Lung (tissue), 12 donors: ENCODE results near the gene HDDC3. TPM values are rescaled to one million over a fixed set of nuclear protein-coding genes. Genes with fewer than 3 reads are reported as not detected.

Source experiments
- ATAC-seq: fragments of 200-7000 bp; cut with Tn5 transposase; one replicate; pipeline ENCODE4 v1.9.1; 2020; ENCODE audit warnings: moderate number of reproducible peaks; ENCODE audit not compliant: insufficient read depth, low FRiP score
- DNase-seq, 3 donors: peaks; one replicate each; pipeline ENCODE4 v3.0.0-alpha.2; 2013 to 2017
- H3K27ac ChIP-seq, 2 donors: one replicate each; pipeline ENCODE4 v1.5.1; 2013; ENCODE audit warnings: mild to moderate bottlenecking in 2 of 2, moderate library complexity in 2 of 2, control low read depth in 1 of 2, inconsistent platforms in 1 of 2, low read depth in 1 of 2, low read length in 1 of 2
- H3K27me3 ChIP-seq, 3 donors: one replicate each; pipeline ENCODE4 v1.5.1; 2013; ENCODE audit warnings: low read length in 2 of 3; ENCODE audit not compliant: control insufficient read depth in 3 of 3, insufficient read depth in 3 of 3
- H3K36me3 ChIP-seq, 4 donors: one replicate each; pipeline ENCODE4 v1.5.1; 2013; ENCODE audit warnings: low read length in 4 of 4, mild to moderate bottlenecking in 1 of 4, moderate library complexity in 1 of 4; ENCODE audit not compliant: control insufficient read depth in 4 of 4, insufficient read depth in 4 of 4
- H3K4me1 ChIP-seq, 5 donors: one replicate each; pipeline ENCODE4 v1.5.1; 2013; ENCODE audit warnings: low read length in 5 of 5, mild to moderate bottlenecking in 2 of 5, moderate library complexity in 1 of 5; ENCODE audit not compliant: control insufficient read depth in 5 of 5, insufficient read depth in 5 of 5
- H3K4me3 ChIP-seq: one replicate; pipeline ENCODE4 v1.5.1; 2013; ENCODE audit warnings: mild to moderate bottlenecking, control low read depth, moderate library complexity
- H3K9ac ChIP-seq, 2 donors: one replicate each; pipeline ENCODE4 v1.5.1; 2013; ENCODE audit warnings: low read length in 2 of 2, control low read depth in 1 of 2; ENCODE audit not compliant: insufficient read depth in 1 of 2
- H3K9me3 ChIP-seq, 4 donors: one replicate each; pipeline ENCODE4 v1.5.1; 2013; ENCODE audit warnings: low read length in 3 of 4, mild to moderate bottlenecking in 1 of 4, moderate library complexity in 1 of 4; ENCODE audit not compliant: control insufficient read depth in 4 of 4, insufficient read depth in 3 of 4
- WGBS, 2 donors: extraction: QIAGEN DNeasy Blood & Tissue Kit; methylation state at CpG; one replicate each; pipeline ENCODE4 v1.1.7; 2013; 5-methylcytosine and 5-hydroxymethylcytosine counted together
- polyA plus RNA-seq, 2 donors: library from polyadenylated mRNA; stranded (reverse); fragments of 200-250 nt; gene quantifications; one replicate each; pipeline ENCODE4 v1.2.1, GENCODE V29; 2013
- total RNA-seq, 2 donors: library from RNA; depleted of rRNA in 1 of 2; stranded (reverse); fragments of >200 nt in 1 of 2; gene quantifications; one replicate each; pipeline ENCODE4 v1.2.1, GENCODE V29; 2014 to 2021
- TF ChIP-seq, protein P1 (sequence below): IDR thresholded peaks from 2 replicates; pipeline ENCODE4 v1.5.1; 2012; ENCODE audit warnings: mild to moderate bottlenecking; ENCODE audit errors: control extremely low read depth, extremely low read depth
- donor health status: control.
- donor health status: control.
- donor health status: Bipolar disorder and iron deficiency.
- donor health status: healthy.
- donor health status: DM: yes; HTN: yes; CAD: no.

Gene HDDC3
- total and polyA plus RNA-seq, 4 donors, result 12.7 to 19.6 (median 16.5) TPM

DNA sequence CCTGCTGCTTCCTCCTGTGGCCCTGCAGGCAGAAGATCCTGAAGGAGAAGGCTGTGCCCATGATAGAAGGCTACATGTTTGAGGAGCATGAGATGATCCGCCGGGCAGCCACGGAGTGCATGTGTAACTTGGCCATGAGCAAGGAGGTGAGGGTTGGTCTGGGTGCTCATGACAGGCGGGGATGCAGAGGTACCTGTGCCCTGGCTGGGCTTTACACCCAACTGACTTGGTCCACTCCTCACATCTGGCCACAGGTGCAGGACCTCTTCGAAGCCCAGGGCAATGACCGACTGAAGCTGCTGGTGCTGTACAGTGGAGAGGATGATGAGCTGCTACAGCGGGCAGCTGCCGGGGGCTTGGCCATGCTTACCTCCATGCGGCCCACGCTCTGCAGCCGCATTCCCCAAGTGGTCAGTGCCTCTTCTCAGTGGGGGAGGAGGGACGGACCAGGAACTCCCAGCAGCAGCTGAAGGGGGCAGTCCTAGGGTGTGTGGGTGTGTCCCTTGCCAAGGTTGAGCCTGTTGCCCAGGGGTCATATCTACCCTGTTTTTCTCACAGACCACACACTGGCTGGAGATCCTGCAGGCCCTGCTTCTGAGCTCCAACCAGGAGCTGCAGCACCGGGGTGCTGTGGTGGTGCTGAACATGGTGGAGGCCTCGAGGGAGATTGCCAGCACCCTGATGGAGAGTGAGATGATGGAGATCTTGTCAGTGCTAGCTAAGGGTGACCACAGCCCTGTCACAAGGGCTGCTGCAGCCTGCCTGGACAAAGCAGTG, 20.7 kb upstream of the HDDC3 start:
- Histone ChIP-seq H3K9ac (no peak overlapping the region), H3K9me3 (no peaks in the 10 kb centered on the region), H3K27ac (no peak overlapping the region), H3K4me3 (no peak overlapping the region), H3K27me3 (no peaks in the 10 kb centered on the region), H3K4me1 (peaks cover 0 to 19% (median 9%) of the 10 kb centered on the region in 5 donors), H3K36me3 (peaks cover 2 to 42% (median 29%) of the 10 kb centered on the region in 4 donors)
- ATAC-seq (no peak), DNase-seq (no peak)
- TF ChIP-seq, protein P1, sequence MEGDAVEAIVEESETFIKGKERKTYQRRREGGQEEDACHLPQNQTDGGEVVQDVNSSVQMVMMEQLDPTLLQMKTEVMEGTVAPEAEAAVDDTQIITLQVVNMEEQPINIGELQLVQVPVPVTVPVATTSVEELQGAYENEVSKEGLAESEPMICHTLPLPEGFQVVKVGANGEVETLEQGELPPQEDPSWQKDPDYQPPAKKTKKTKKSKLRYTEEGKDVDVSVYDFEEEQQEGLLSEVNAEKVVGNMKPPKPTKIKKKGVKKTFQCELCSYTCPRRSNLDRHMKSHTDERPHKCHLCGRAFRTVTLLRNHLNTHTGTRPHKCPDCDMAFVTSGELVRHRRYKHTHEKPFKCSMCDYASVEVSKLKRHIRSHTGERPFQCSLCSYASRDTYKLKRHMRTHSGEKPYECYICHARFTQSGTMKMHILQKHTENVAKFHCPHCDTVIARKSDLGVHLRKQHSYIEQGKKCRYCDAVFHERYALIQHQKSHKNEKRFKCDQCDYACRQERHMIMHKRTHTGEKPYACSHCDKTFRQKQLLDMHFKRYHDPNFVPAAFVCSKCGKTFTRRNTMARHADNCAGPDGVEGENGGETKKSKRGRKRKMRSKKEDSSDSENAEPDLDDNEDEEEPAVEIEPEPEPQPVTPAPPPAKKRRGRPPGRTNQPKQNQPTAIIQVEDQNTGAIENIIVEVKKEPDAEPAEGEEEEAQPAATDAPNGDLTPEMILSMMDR, result no peak
- WGBS, 2 donors, result 91 to 94% methylated on average over 14 of the region's 14 CpGs

GRCh38 chr15:90950676-90951075, 18.3 kb upstream of the HDDC3 start:
- 98% methylated on average over 6 of the region's 6 CpGs for WGBS, 2 donors
- peaks cover 2 to 61% (median 34%) of the 10 kb centered on the region in 4 donors for H3K36me3 ChIP-seq
- H3K4me1 ChIP-seq, result peaks cover 0 to 6% (median 0%) of the 10 kb centered on the region in 5 donors
- TF ChIP-seq, protein P1, result no peak
- H3K4me3 ChIP-seq, result no peak overlapping the region
- no peak overlapping the region for H3K27ac ChIP-seq
- H3K9ac ChIP-seq, result no peak overlapping the region
- H3K27me3 ChIP-seq, result no peaks in the 10 kb centered on the region
- H3K9me3 ChIP-seq, result no peaks in the 10 kb centered on the region
- DNase-seq (no peak), ATAC-seq (no peak)

GRCh38 chr15:90949979-90950675, 17.8 kb upstream of the HDDC3 start:
- Histone ChIP-seq H3K27me3 (no peaks in the 10 kb centered on the region), H3K27ac (no peak overlapping the region), H3K9me3 (no peaks in the 10 kb centered on the region), H3K4me3 (no peak overlapping the region), H3K9ac (no peak overlapping the region), H3K36me3 (peaks cover 3 to 61% (median 34%) of the 10 kb centered on the region in 4 donors), H3K4me1 (peaks cover 0 to under 1% (median 0%) of the 10 kb centered on the region in 5 donors)
- TF ChIP-seq, protein P1, result no peak
- ATAC-seq (no peak), DNase-seq (no peak)
- WGBS, 2 donors, result 94 to 95% methylated on average over 23 of the region's 23 CpGs
